Transverse colon (tissue), 4 donors: ENCODE measurements around the gene AGPAT3. TPM values are rescaled to one million over a fixed set of nuclear protein-coding genes. Genes with fewer than 3 reads are reported as not detected.

Source experiments
- DNase-seq: peaks from one replicate; pipeline ENCODE4 v3.0.0-alpha.2; 2019
- H3K27ac ChIP-seq, 4 donors: fragments of 200-600 bp; sonication (generic); 2 replicates each; pipeline ENCODE4 v1.5.1; 2016 to 2018; ENCODE audit warnings: inconsistent platforms in 4 of 4
- H3K27me3 ChIP-seq: fragments of 200-600 bp; sonication (generic); 2 replicates; pipeline ENCODE4 v1.5.1; 2017; ENCODE audit warnings: inconsistent platforms
- H3K36me3 ChIP-seq, 4 donors: fragments of 200-600 bp; sonication (generic); 2 replicates each; pipeline ENCODE4 v1.5.1; 2017 to 2019; ENCODE audit warnings: inconsistent platforms in 4 of 4
- H3K4me1 ChIP-seq, 4 donors: fragments of 200-600 bp; sonication (generic); 2 replicates each; pipeline ENCODE4 v1.5.1; 2017 to 2020; ENCODE audit warnings: inconsistent platforms in 4 of 4
- H3K4me3 ChIP-seq, 4 donors: fragments of 200-600 bp; sonication (generic); 1 replicate in 1 of 4; 2 replicates in 3 of 4; pipeline versions ENCODE4 v1.5.1 to v1.6.1; 2017 to 2019; ENCODE audit warnings: inconsistent platforms in 4 of 4
- H3K9me3 ChIP-seq, 2 donors: fragments of 200-600 bp; sonication (generic); 2 replicates each; pipeline ENCODE4 v1.5.1; 2017 to 2019; ENCODE audit warnings: inconsistent platforms in 2 of 2
- EP300 ChIP-seq: sonication (generic); formaldehyde crosslinking; IDR thresholded peaks from one replicate; pipeline ENCODE4 v1.6.1; 2017; ENCODE audit warnings: antibody characterized with exemption, low read depth
- POLR2A ChIP-seq: fragments of 450-650 bp; IDR thresholded peaks from one replicate; pipeline ENCODE4 v1.6.1; 2016; ENCODE audit warnings: antibody characterized with exemption, mild to moderate bottlenecking, moderate library complexity
- POLR2AphosphoS5 ChIP-seq, 3 donors: sonication (generic); formaldehyde crosslinking; IDR thresholded peaks; one replicate each; pipeline ENCODE4 v1.6.1; 2016; ENCODE audit warnings: antibody characterized with exemption in 3 of 3
- WGBS, 2 donors: methylation state at CpG; one replicate each; pipeline ENCODE4 v1.1.5; 2018; ENCODE audit warnings: low coverage in 1 of 2; 5-methylcytosine and 5-hydroxymethylcytosine counted together
- in situ Hi-C, 4 donors: fragments of 200-750 bp; cut with MboI; loops; one replicate each; pipeline versions ENCODE4 v1.15.0 to v1.15.1; 2017; ENCODE audit warnings: low sequenced_read_pairs in 3 of 4, low pct_ligation_motif_present in 1 of 4, low pct_unique_long_range_greater_than_20kb in 1 of 4
- intact Hi-C: fragments of 100-400 bp; cut with DNase I; formaldehyde crosslinking; loops from one replicate; pipeline ENCODE4 v1.15.1; 2023; ENCODE audit warnings: low total_unique reads
- total RNA-seq, 4 donors: library from RNA; depleted of rRNA; stranded (reverse); fragments of >200 nt; gene quantifications; one replicate each; pipeline ENCODE4 v1.1.0, GENCODE V29; 2016
- TF ChIP-seq, protein P1 (sequence below), 5 experiments: fragments of 200-600 bp in 3 of 5; fragments of 450-650 bp in 2 of 5; sonication (generic) in 3 of 5; IDR thresholded peaks; 1 replicate in 2 of 5; 2 replicates in 3 of 5; pipeline ENCODE4 v1.5.1; 2016 to 2017; ENCODE audit warnings: antibody characterized with exemption in 5 of 5, inconsistent platforms in 3 of 5, mild to moderate bottlenecking in 2 of 5, moderate library complexity in 1 of 5

Gene AGPAT3
- total RNA-seq, 4 donors from 2014 or later, result 59.9 to 116 (median 85.3) TPM

- DNase-seq, result no peak
- Histone ChIP-seq H3K36me3 (no peaks in the 10 kb centered on the region), H3K27ac (no peak overlapping the region), H3K4me3 (no peak overlapping the region), H3K4me1 (peaks cover 0 to 11% (median 8%) of the 10 kb centered on the region in 4 donors), H3K27me3 (no peaks in the 10 kb centered on the region), H3K9me3 (no peaks in the 10 kb centered on the region)
- intact Hi-C loops (loop anchor here (5.0 kb wide), 1 partner anchor 65 kb away; no protein-coding TSS in a partner anchor), in situ Hi-C loops (loop anchor here in 2 of 4 donors (25.0 kb wide), 2 partner anchors 100 to 125 kb away; no protein-coding TSS in a partner anchor)
- 92 to 96% methylated on average over 7 to 9 of the region's 12 CpGs for WGBS, 2 donors
- no peak for TF ChIP-seq EP300
- no peak for TF ChIP-seq POLR2A
- TF ChIP-seq POLR2AphosphoS5 (IDR thresholded peaks at IDR 0.05), result no peak
- TF ChIP-seq, protein P1, sequence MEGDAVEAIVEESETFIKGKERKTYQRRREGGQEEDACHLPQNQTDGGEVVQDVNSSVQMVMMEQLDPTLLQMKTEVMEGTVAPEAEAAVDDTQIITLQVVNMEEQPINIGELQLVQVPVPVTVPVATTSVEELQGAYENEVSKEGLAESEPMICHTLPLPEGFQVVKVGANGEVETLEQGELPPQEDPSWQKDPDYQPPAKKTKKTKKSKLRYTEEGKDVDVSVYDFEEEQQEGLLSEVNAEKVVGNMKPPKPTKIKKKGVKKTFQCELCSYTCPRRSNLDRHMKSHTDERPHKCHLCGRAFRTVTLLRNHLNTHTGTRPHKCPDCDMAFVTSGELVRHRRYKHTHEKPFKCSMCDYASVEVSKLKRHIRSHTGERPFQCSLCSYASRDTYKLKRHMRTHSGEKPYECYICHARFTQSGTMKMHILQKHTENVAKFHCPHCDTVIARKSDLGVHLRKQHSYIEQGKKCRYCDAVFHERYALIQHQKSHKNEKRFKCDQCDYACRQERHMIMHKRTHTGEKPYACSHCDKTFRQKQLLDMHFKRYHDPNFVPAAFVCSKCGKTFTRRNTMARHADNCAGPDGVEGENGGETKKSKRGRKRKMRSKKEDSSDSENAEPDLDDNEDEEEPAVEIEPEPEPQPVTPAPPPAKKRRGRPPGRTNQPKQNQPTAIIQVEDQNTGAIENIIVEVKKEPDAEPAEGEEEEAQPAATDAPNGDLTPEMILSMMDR (IDR thresholded peaks at IDR 0.05), result no peak
Observed at GRCh38 chr21:43937051-43937832, 72.2 kb downstream of the AGPAT3 start.

- WGBS, 2 donors, result 82 to 84% methylated on average over 6 of the region's 6 CpGs
- H3K4me1 ChIP-seq, result peaks cover 0 to 11% (median 8%) of the 10 kb centered on the region in 4 donors
- intact Hi-C loops, result loop anchor here (5.0 kb wide), 1 partner anchor 66 kb away; no protein-coding TSS in a partner anchor
Observed at GRCh38 chr21:43937891-43938309, 72.9 kb downstream of the AGPAT3 start.

DNA sequence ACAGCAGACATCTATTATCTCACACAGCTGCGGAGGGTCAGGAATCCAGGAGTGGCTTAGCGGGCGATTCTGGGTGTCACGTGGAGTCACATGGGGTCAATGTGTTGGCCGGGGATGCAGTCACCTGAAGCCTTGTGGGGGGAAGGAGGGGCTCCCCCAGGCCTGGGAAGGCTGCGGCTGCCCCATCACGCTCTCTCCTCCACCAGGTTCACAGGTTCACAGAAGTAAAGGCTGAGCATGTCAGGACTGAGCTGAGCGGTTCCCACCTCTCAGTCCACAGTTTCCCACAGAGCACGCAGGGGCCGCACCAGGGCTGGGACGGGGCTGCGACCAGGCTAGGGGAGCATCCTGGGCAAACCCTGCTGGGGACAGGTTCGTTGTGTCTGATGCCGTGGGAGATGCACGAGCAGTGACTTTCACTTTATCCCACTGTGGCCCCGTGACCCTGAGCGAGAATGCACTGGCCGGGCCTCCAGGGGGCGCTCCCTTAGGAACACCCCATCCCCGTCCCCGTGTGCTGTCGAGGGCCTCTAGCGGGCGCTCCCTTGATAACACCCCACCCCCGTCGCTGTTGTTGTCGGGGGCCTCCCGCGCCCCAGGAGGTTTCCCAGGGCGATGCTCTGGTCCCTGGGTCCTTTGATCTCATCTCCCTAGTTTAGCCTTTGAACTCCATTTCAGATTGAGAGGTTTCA is 73.9 kb downstream of the AGPAT3 start:
- Histone ChIP-seq H3K27ac (peak overlapping the region in 3 of 4 donors; percentile 24 to 50 (median 27)), H3K4me1 (peaks cover 0 to 11% (median 8%) of the 10 kb centered on the region in 4 donors), H3K4me3 (peak overlapping the region in 3 of 4 donors; percentile 17 to 38 (median 37)), H3K36me3 (no peaks in the 10 kb centered on the region), H3K27me3 (no peaks in the 10 kb centered on the region), H3K9me3 (no peaks in the 10 kb centered on the region)
- in situ Hi-C loops (loop anchor here in 2 of 4 donors (25.0 kb wide), 2 partner anchors 102 to 127 kb away; no protein-coding TSS in a partner anchor), intact Hi-C loops (loop anchor here (5.0 kb wide), 1 partner anchor 67 kb away; no protein-coding TSS in a partner anchor)
- TF ChIP-seq, protein P1 (IDR thresholded peaks at IDR 0.05), result peak; percentile 85 to 97 (median 95)
- TF ChIP-seq POLR2AphosphoS5 (IDR thresholded peaks at IDR 0.05) (peak in 1 of 3 donors; percentile 12), POLR2A (no peak), EP300 (no peak)
- 28 to 47% methylated on average over 3 to 26 of the region's 30 CpGs for WGBS, 2 donors
- peak; percentile 87 for DNase-seq

More at GRCh38 chr21:43937891-43938309, 72.9 kb downstream of the AGPAT3 start:
- in situ Hi-C loops, result loop anchor here in 2 of 4 donors (25.0 kb wide), 2 partner anchors 101 to 126 kb away; no protein-coding TSS in a partner anchor
- no peak overlapping the region for H3K4me3 ChIP-seq
- no peaks in the 10 kb centered on the region for H3K9me3 ChIP-seq
- H3K36me3 ChIP-seq, result no peaks in the 10 kb centered on the region
- TF ChIP-seq EP300, result no peak
- TF ChIP-seq POLR2AphosphoS5 (IDR thresholded peaks at IDR 0.05), result no peak
- no peak for TF ChIP-seq POLR2A
- TF ChIP-seq, protein P1 (IDR thresholded peaks at IDR 0.05), result no peak
- no peaks in the 10 kb centered on the region for H3K27me3 ChIP-seq
- no peak for DNase-seq
- H3K27ac ChIP-seq, result no peak overlapping the region
